HG02571 (cell line): ENCODE measurements around the gene PMEL.
"Not testable (repeated sequence)": the region's sequence is repeated elsewhere in the genome, so short reads cannot be mapped to it uniquely, and the experiment has no call there.

Experiments
- ATAC-seq: cut with Tn5 transposase; IDR thresholded peaks from one replicate; pipeline ENCODE4 v1.9.1; 2021; ENCODE audit warnings: mild to moderate bottlenecking, moderate library complexity; ENCODE audit not compliant: unreplicated experiment

PMEL gene

GRCh38 chr12:55983232-55983842, 17.5 kb upstream of the PMEL start:
- no peak for ATAC-seq

DNA sequence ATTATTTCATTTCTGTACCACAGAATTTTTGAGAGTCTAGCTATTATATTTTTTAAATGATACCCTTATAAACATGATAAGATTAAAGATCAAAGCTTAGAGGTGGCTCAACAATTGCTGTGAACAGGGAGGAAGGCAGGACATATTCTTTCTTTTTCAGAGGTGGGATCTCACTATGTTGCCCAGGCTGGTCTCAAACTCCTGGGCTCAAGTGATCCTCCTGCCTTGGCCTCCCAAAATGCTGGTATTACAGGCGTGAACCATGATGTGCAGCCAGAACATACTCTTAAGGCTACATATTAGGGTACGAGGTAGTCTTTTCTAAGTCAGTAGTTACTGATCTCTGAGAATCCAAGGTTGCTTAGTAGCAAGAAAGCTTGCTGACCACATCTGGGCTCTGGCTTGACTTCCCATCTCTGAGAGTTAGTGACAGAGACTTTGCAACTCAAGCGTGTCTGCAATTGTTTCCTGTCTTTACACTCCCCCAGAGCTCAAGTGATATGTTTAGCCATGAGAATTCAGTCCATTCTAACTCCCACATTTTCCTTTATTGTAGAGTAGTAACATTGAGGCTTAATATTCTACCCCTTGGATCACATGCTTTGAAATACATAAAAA, 16.6 kb upstream of the PMEL start:
- no peak for ATAC-seq

- not testable (repeated sequence) for ATAC-seq
These were observed 16.0 kb upstream of the PMEL start for GRCh38 chr12:55981882-55982281.

DNA sequence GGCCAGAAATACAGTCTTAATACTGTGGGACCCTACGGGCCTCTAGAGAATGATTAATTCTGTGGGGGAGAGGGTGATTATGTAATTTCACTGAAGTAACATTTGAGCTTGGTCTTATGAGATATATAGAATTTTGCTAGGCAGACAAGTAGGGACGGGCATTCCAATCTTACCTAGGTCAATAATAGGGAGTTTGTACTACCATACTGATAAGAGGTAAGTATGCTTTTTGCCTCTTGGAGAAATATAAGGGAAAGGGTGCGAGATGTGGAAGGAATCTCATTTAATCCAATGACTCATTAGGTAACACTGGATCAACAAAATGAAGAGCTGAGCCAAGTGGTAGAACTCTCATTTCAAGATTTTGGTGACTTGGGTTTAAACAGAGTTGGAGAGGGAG, 13.2 kb upstream of the PMEL start:
- no peak for ATAC-seq

DNA sequence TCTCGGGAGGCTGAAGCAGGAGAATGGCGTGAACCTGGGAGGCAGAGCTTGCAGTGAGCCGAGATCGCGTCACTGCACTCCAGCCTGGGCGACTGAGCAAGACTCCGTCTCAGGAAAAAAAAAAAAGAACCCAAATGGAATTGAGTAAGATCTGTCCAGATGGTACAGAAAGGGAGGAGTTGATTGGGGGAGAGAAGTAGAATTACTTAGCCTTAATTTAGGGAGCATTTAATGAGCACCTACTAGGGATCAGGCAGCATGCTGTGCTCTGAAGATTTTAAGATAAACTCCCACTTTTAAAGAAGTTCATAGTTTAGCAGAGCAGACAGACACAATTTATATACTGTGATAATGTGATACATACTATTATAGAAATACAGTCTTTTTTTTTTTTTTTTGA, 12.6 kb upstream of the PMEL start:
- no peak for ATAC-seq

- ATAC-seq, result peak; percentile 24
These were observed 8.5 kb upstream of the PMEL start for GRCh38 chr12:55974308-55974730.

- peak; percentile 87 for ATAC-seq
These were observed 7.9 kb upstream of the PMEL start, which contains the start of gene RAB5B for GRCh38 chr12:55973599-55974307. RAB5B (plus strand) TSS chr12:55974078; CDS start chr12:55986961, 12,883 bp downstream.

DNA sequence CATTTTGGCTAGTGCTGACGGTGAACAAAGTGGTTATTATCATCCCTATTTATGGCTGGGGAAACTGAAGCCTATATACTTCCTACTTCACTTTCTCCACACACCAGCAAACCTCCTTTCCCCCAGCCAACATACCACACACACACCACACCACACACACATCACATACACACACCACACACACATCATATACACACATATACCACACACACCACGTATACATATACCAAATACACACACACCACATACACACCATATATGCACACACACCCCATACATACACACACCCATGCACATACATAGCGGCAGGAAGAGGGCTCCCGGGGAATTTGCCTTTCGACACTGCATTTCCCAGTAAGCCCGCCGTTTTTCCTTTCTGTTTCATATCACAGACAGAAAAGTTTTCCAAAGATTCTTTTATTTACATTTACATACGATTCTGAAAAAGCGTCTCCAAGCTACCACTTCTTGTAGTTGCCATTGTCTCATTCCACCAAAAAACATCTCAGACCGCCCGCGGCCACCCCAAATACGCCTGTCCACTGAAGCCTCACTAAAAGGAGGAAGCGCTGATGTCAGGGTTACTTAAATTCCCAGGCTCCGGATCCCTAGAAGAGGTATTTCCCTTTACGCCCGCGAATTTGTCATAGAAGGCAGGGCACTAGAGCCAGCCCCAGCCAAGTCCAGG, 7.2 kb upstream of the PMEL start:
- ATAC-seq, result no peak

DNA sequence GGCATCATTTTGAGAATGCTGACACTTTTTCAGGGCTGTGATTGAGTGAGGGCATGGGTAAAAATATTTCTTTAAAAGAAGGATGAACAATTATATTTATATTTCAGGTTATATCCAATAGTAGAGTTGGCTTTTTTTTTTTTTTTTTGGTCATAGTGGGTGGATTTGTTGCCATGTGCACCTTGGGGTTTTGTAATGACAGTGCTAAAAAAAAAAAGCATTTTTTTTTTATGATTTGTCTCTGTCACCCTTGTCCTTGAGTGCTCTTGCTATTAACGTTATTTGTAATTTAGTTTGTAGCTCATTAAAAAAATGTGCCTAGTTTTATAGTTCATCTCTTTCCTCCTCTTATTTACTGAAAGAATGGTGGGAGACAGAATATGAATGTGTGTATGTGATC, 6.6 kb upstream of the PMEL start:
- ATAC-seq, result no peak

- ATAC-seq, result no peak
These were observed 6.2 kb upstream of the PMEL start for GRCh38 chr12:55972042-55972441.

DNA sequence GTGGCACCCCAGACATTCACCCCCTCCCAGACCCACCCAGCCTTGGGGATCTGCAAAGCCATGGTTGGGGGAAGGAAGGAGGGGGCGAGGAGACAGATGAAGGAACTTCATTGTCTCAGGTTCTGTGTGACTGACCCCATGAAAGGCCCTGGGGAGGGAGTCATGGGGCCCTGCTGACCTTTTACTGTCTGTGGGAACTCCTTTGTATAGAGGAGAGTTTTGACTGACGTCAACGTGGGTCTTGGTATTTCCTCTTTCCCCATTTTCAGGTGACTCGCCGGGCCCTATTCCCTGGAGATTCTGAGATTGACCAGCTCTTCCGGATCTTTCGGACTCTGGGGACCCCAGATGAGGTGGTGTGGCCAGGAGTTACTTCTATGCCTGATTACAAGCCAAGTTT, 4.9 kb upstream of the PMEL start:
- ATAC-seq, result no peak

GRCh38 chr12:55969356-55969755, 3.5 kb upstream of the PMEL start:
- no peak for ATAC-seq

DNA sequence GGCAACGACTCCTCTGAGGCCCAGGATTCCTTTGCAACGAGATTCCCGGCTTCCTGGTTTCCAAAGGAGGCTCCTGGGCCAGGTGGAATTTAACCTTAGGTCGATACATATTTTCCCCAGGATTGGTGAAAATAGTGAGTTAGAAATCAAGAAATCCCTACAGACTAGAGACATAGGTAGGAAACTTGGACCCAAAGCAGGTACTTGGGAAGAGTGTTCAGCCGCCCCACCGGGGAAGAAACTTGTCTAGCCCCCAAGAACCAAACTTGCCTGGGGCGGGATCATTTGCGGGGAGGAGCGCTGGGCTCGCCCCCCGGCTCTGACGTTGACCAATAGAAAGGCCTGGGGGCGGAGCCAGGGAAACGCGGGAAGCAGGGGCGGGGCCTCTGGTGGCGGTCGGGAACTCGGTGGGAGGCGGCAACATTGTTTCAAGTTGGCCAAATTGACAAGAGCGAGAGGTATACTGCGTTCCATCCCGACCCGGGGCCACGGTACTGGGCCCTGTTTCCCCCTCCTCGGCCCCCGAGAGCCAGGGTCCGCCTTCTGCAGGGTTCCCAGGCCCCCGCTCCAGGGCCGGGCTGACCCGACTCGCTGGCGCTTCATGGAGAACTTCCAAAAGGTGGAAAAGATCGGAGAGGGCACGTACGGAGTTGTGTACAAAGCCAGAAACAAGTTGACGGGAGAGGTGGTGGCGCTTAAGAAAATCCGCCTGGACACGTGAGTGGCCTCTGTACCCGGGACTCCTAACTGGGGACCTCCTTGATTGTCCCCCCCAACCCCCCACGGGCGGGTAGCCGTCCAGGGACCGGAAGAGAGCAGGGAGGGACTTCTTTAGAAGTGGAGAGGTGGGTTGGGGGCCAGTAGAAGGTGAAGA, 803 bp upstream of the PMEL start, which contains the start of gene CDK2:
TSS of gene CDK2 (plus strand) at position 423 of the 874 bp plus-strand sequence. CDS start at position 602, 179 bp downstream.
- ATAC-seq, result peak; percentile 93

- ATAC-seq, result no peak
These were observed 602 bp downstream of the PMEL start for GRCh38 chr12:55965240-55965639.

DNA sequence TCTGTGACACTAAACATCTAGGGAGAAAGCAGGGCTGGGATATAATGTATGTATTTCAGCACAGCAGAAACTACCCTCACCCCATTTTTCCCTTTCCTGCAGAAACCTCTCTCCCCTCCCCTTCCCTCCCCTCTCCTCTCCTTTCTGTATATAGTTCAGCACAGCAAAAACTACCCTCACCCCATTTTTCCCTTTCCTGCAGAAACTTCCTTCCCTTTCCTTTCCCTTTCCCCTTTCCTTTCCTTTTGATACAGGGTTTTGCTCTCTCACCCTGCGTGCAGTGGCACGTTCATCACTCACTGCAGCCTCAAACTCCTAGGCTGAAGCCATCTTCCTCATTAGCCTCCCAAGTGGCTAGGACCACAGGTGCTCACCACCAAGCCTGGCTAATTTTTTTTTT, 2.1 kb downstream of the PMEL start:
- ATAC-seq, result no peak

GRCh38 chr12:55957106-55957859, 8.6 kb downstream of the PMEL start:
- no peak for ATAC-seq

DNA sequence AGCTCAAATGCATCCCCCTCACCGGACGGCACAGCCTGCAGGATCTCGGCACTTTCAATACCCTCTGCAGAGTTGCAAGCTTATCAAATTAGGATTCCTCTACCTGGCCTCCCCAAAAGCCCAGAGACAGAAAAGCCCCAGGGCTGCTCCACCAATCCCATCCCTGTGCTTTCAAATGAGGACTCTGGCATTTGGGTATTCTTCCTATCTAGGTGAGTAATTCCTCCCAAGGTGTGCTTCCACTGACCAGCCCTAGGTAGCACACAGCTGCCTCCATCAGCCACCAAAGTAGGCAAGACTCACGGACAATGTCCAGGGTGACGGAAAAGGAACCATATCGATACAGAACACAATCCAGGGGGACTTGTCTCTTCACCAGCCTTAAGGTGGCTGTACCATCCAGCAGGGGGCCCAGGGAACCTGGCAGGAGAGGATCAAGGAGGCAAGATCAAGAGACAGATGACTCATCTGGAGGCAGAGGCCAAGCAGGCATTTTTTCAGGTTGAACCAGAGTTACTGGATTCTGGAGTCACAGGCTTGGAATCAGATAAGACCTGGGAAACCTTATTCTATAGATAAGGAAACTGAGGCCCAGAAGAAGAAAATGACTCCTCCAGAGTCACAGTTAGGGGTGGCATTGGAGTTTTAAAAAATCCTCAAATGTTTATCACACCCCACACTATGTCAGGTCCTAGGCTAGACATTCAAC, 9.9 kb downstream of the PMEL start:
- no peak for ATAC-seq

- ATAC-seq, result no peak
These were observed 10.5 kb downstream of the PMEL start for GRCh38 chr12:55955344-55955743.

DNA sequence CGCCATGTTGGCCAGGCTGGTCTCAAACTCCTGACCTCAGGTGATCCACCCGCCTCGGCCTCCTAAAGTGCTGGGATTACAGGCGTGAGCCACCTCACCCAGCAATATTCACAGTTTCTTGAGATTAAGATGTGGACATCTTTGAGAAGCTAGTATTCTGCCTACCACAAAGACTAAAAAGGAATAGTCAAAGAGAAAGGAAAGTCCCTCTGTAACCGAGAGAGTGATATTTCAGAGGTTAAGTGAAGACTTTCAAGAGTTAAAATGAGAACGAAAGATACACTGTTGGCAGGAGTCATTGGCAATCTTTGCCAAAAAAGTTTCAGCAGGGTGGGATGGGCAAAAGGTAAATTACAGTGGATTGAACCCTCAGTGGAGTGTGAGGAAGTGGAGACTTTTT, 19.3 kb downstream of the PMEL start:
- no peak for ATAC-seq
